A673 (cell line): Measurements from ENCODE around the gene FUT8. TPM values are rescaled to one million over a fixed set of nuclear protein-coding genes. Genes with fewer than 3 reads are reported as not detected.

Source experiments
- BruUV-seq: library from RNA; stranded (reverse); fragments of 400-500 nt; replicated peaks from 2 replicates; lab custom pipeline; 2021; lab: Mats Ljungman, UMichigan
- CTCF ChIA-PET: fragments of 300-600 bp; sonication (Branson Sonifier 250); formaldehyde crosslinking; loops from one replicate; lab custom pipeline; 2022; ENCODE audit warnings: antibody characterized with exemption; lab: Charles Lee
- POLR2A ChIA-PET: fragments of 300-600 bp; sonication (Branson Sonifier 250); formaldehyde crosslinking; loops from one replicate; lab custom pipeline; 2022; ENCODE audit warnings: antibody characterized with exemption; ENCODE audit not compliant: low non-redundant PET; lab: Charles Lee
- DNase-seq: peaks from one replicate; pipeline ENCODE4 v3.0.0-alpha.2; 2015; ENCODE audit warnings: low spot score
- H3K27ac ChIP-seq: fragments of 200-600 bp; sonication (generic); 2 replicates; pipeline ENCODE4 v1.5.1; 2016; ENCODE audit warnings: mixed run types, low read depth, mild to moderate bottlenecking, mixed read lengths, antibody characterized with exemption, low read length; ENCODE audit not compliant: poor library complexity, severe bottlenecking
- H3K27me3 ChIP-seq: fragments of 200-600 bp; sonication (generic); replicated peaks from 2 replicates; pipeline ENCODE4 v1.6.1; 2017; ENCODE audit warnings: mixed run types, low read depth, mild to moderate bottlenecking, mixed read lengths, antibody characterized with exemption, low read length; ENCODE audit not compliant: insufficient read depth, poor library complexity
- H3K36me3 ChIP-seq: fragments of 200-600 bp; sonication (generic); 2 replicates; pipeline ENCODE4 v1.6.1; 2016; ENCODE audit warnings: mixed run types, mild to moderate bottlenecking, mixed read lengths, antibody characterized with exemption, low read length; ENCODE audit not compliant: insufficient read depth, poor library complexity, severe bottlenecking
- H3K4me1 ChIP-seq: fragments of 200-600 bp; sonication (generic); 2 replicates; pipeline ENCODE4 v1.6.1; 2017; ENCODE audit warnings: mixed run types, mild to moderate bottlenecking, mixed read lengths, antibody characterized with exemption, low read length; ENCODE audit not compliant: insufficient read depth, poor library complexity, severe bottlenecking
- H3K4me3 ChIP-seq: fragments of 200-600 bp; sonication (generic); 2 replicates; pipeline ENCODE4 v1.5.1; 2016; ENCODE audit warnings: low read depth, mixed run types, mild to moderate bottlenecking, mixed read lengths, low read length; ENCODE audit not compliant: poor library complexity, severe bottlenecking
- H3K9me3 ChIP-seq: fragments of 200-600 bp; sonication (generic); 2 replicates; pipeline ENCODE4 v1.6.1; 2016; ENCODE audit warnings: mixed run types, low read depth, mild to moderate bottlenecking, mixed read lengths, antibody characterized with exemption, low read length; ENCODE audit not compliant: poor library complexity, severe bottlenecking
- EZH2 ChIP-seq: fragments of 200-600 bp; sonication (generic); IDR thresholded peaks from 2 replicates; pipeline ENCODE4 v1.6.1; 2017; ENCODE audit warnings: borderline replicate concordance, low read depth, mild to moderate bottlenecking, mixed read lengths, antibody characterized with exemption, low read length; ENCODE audit not compliant: poor library complexity, severe bottlenecking
- intact Hi-C: fragments of 100-400 bp; cut with micrococcal nuclease; formaldehyde crosslinking; loops from one replicate; pipeline ENCODE4 v1.10.0; 2022; ENCODE audit not compliant: unreplicated experiment
- total RNA-seq: library from RNA; stranded (reverse); gene quantifications from 2 replicates; pipeline ENCODE4 v1.2.3, GENCODE V29; 2021
- TF ChIP-seq, protein P1 (sequence below): fragments of 300-800, 200-600 bp; sonication (generic); conservative IDR thresholded peaks from 2 replicates; pipeline ENCODE4 v1.5.1; 2017; ENCODE audit warnings: low read depth, mild to moderate bottlenecking, antibody characterized with exemption, low read length, moderate library complexity, mixed read lengths

FUT8 gene
- total RNA-seq, 1 experiment from 2014 or later: 11.0 TPM

DNA sequence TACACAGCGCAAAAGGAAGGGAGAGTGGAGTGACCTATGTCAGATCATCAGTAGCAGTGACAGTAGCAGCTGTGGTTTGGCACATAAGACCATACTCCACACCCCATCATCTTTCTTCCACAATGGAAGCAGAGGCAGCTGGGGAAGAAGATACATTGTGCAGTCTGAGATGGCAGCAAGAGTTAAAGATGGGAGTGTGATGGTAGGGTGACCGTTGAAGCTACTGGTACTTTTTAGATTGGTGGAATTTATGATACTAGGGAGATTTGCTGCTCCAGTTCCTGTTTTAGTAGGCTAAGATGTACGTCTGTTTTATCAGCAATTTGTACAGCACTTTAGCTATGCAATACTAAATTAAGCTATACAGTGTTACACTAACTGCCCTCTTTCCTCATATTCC lies 291.0 kb downstream of the FUT8 start:
- H3K27me3 ChIP-seq: no peaks in the 10 kb centered on the region

DNA sequence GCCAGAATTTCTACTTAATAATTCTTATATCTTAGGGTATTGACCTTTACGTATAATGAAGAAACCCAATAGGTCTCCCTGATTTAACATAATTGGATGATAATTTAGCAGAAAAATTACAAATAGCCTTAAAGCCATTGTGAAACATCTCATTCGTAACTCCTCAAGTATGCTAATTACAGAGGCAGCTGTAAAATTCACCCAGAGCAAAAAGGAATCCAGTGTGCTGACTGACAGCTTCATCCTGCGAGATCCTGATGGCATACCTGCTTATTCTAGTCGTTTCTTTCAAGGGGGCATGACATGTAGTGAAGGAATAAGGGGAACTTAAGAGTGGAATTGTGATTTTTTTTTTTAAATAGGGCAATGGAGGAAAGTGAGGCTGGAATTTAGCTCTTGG lies 291.5 kb downstream of the FUT8 start:
- H3K4me1 ChIP-seq: no peaks in the 10 kb centered on the region
- H3K9me3 ChIP-seq: peaks cover 4% of the 10 kb centered on the region
- H3K27ac ChIP-seq: no peak overlapping the region
- H3K4me3 ChIP-seq: no peak overlapping the region
- intact Hi-C loops: no loop called here
- no peaks in the 10 kb centered on the region for H3K27me3 ChIP-seq
- no TSS peak for BruUV-seq
- no peaks in the 10 kb centered on the region for H3K36me3 ChIP-seq
- ChIA-PET POLR2A (no interaction called here), CTCF (interaction anchor here (0.9 kb wide), 1 partner anchor 121 kb away, joined by 4 read pairs; no protein-coding TSS in a partner anchor)
- DNase-seq: no peak
- TF ChIP-seq EZH2: no peak
- TF ChIP-seq, protein P1, sequence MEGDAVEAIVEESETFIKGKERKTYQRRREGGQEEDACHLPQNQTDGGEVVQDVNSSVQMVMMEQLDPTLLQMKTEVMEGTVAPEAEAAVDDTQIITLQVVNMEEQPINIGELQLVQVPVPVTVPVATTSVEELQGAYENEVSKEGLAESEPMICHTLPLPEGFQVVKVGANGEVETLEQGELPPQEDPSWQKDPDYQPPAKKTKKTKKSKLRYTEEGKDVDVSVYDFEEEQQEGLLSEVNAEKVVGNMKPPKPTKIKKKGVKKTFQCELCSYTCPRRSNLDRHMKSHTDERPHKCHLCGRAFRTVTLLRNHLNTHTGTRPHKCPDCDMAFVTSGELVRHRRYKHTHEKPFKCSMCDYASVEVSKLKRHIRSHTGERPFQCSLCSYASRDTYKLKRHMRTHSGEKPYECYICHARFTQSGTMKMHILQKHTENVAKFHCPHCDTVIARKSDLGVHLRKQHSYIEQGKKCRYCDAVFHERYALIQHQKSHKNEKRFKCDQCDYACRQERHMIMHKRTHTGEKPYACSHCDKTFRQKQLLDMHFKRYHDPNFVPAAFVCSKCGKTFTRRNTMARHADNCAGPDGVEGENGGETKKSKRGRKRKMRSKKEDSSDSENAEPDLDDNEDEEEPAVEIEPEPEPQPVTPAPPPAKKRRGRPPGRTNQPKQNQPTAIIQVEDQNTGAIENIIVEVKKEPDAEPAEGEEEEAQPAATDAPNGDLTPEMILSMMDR: no peak

More for the DNA sequence above, 291.0 kb downstream of the FUT8 start:
- CTCF ChIA-PET: interaction anchor here (0.9 kb wide), 1 partner anchor 121 kb away, joined by 4 read pairs; no protein-coding TSS in a partner anchor
- intact Hi-C loops: no loop called here
- no peak overlapping the region for H3K4me3 ChIP-seq
- peaks cover 3% of the 10 kb centered on the region for H3K9me3 ChIP-seq
- POLR2A ChIA-PET: no interaction called here
- H3K27ac ChIP-seq: no peak overlapping the region
- TF ChIP-seq, protein P1: no peak
- TF ChIP-seq EZH2: no peak
- DNase-seq: no peak
- H3K4me1 ChIP-seq: no peaks in the 10 kb centered on the region
- no TSS peak for BruUV-seq
- no peaks in the 10 kb centered on the region for H3K36me3 ChIP-seq

DNA sequence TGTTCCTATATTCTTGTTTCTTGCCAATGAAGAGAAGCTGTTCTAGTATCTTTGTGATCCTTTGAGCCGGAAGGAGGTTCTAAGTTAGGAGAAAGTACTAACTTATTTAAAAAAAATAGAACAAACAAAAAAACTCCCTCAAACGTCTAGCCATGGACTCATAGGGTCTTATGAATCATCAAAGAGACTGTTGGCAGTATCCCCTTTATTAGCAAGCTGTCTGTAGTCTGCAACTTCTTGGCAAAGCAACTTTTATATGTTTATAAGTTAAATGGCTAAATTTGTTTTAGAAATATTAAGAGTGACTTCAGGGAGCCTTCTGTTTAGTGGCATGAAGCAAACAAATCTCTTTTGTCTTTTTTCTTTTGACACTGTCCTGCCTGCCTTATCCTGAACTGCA lies 291.9 kb downstream of the FUT8 start:
- no peak for DNase-seq
- peaks cover 4% of the 10 kb centered on the region for H3K9me3 ChIP-seq
- intact Hi-C loops: no loop called here
- ChIA-PET POLR2A (no interaction called here), CTCF (no interaction called here)
- TF ChIP-seq, protein P1: no peak
- TF ChIP-seq EZH2: no peak
- H3K36me3 ChIP-seq: no peaks in the 10 kb centered on the region
- BruUV-seq: no TSS peak
- no peaks in the 10 kb centered on the region for H3K27me3 ChIP-seq
- H3K27ac ChIP-seq: no peak overlapping the region
- no peak overlapping the region for H3K4me3 ChIP-seq
- no peaks in the 10 kb centered on the region for H3K4me1 ChIP-seq
